Measurements from ENCODE around the gene KRTAP6-1.

- TF ChIP-seq CTCF (IDR thresholded peaks at IDR 0.05; ENCODE audit: insufficient read depth, low read length) (no peak), GABPA (IDR thresholded peaks at IDR 0.05; ENCODE audit: low read depth) (no peak), REST (IDR thresholded peaks at IDR 0.05; ENCODE audit: insufficient replicate concordance, low read depth) (no peak)
Observed at GRCh38 chr21:30642564-30642963, 28.8 kb upstream of the KRTAP6-1 start, which contains the start of gene KRTAP20-3.

All from HL-60 (cell line).